GM10847 (cell line): Measurements from ENCODE around the gene MAP3K21.

Experiments used
- POLR2A ChIP-seq: IDR thresholded peaks from 2 replicates; pipeline ENCODE4 v1.6.1; 2011; ENCODE audit not compliant: insufficient read length; ENCODE audit errors: extremely low read depth

The MAP3K21 gene

GRCh38 chr1:233389169-233389568 lies 61.6 kb downstream of the MAP3K21 start:
- no peak for TF ChIP-seq POLR2A

GRCh38 chr1:233389893-233390292 lies 62.4 kb downstream of the MAP3K21 start:
- TF ChIP-seq POLR2A: no peak

GRCh38 chr1:233390842-233391737 lies 63.6 kb downstream of the MAP3K21 start:
- no peak for TF ChIP-seq POLR2A

- TF ChIP-seq POLR2A: no peak
These were observed 65.7 kb downstream of the MAP3K21 start for GRCh38 chr1:233393084-233393840.

- TF ChIP-seq POLR2A: no peak
These were observed 66.6 kb downstream of the MAP3K21 start for GRCh38 chr1:233393926-233394680.

- TF ChIP-seq POLR2A: no peak
These were observed 67.6 kb downstream of the MAP3K21 start for GRCh38 chr1:233394860-233395717.

- TF ChIP-seq POLR2A: no peak
These were observed 68.5 kb downstream of the MAP3K21 start for GRCh38 chr1:233395863-233396646.

GRCh38 chr1:233406339-233406960 lies 78.9 kb downstream of the MAP3K21 start:
- TF ChIP-seq POLR2A: no peak

GRCh38 chr1:233406994-233407631 lies 79.6 kb downstream of the MAP3K21 start:
- no peak for TF ChIP-seq POLR2A

- no peak for TF ChIP-seq POLR2A
These were observed 82.0 kb downstream of the MAP3K21 start for GRCh38 chr1:233409540-233409939.

GRCh38 chr1:233410906-233411305 lies 83.4 kb downstream of the MAP3K21 start:
- TF ChIP-seq POLR2A: no peak

- no peak for TF ChIP-seq POLR2A
These were observed 85.3 kb downstream of the MAP3K21 start for GRCh38 chr1:233412812-233413211.

GRCh38 chr1:233421293-233421692 lies 93.8 kb downstream of the MAP3K21 start:
- TF ChIP-seq POLR2A: no peak
